HEK293T (cell line): ENCODE data around the gene MPIG6B.

ENCODE experiments used
- ELF4 ChIP-seq: fragments of 450-650 bp; IDR thresholded peaks from 2 replicates; pipeline ENCODE4 v1.6.1; 2017; ENCODE audit warnings: antibody characterized with exemption
- SP1 ChIP-seq: fragments of 450-650 bp; IDR thresholded peaks from 2 replicates; pipeline ENCODE4 v1.6.1; 2017

- no peak for TF ChIP-seq SP1
- no peak for TF ChIP-seq ELF4
Observed at GRCh38 chr6:31697555-31697954, 25.6 kb upstream of the MPIG6B start.
